Effector memory CD8-positive, alpha-beta T cell (primary cell): ENCODE measurements around the gene ZCCHC14.
"Not testable (repeated sequence)": the region's sequence is repeated elsewhere in the genome, so short reads cannot be mapped to it uniquely, and the experiment has no call there.

ENCODE experiments used
- ATAC-seq: fragments of 150-1000 bp; cut with Tn5 transposase; replicated peaks from 2 replicates; pipeline ENCODE4 v1.10.0; 2021; ENCODE audit warnings: mild to moderate bottlenecking, moderate library complexity
- DNase-seq, 3 experiments: peaks; one replicate each; pipeline ENCODE4 v3.0.0; 2021
- H3K27ac Mint-ChIP-seq, 2 donors: one replicate each; pipeline ENCODE4 v1.8.0; 2022; ENCODE audit warnings: mild to moderate bottlenecking in 2 of 2, mixed read lengths in 2 of 2, moderate library complexity in 2 of 2
- H3K27me3 Mint-ChIP-seq, 2 donors: one replicate each; pipeline ENCODE4 v1.8.0; 2022; ENCODE audit warnings: mixed read lengths in 2 of 2
- H3K36me3 Mint-ChIP-seq: one replicate; pipeline ENCODE4 v1.8.0; 2022; ENCODE audit warnings: mild to moderate bottlenecking, moderate library complexity, mixed read lengths; ENCODE audit not compliant: insufficient read depth
- H3K4me1 Mint-ChIP-seq, 2 donors: one replicate each; pipeline ENCODE4 v1.8.0; 2022; ENCODE audit warnings: low read depth in 2 of 2, mixed read lengths in 2 of 2
- H3K4me3 Mint-ChIP-seq, 2 donors: one replicate each; pipeline ENCODE4 v1.8.0; 2022; ENCODE audit warnings: mild to moderate bottlenecking in 2 of 2, mixed read lengths in 2 of 2, moderate library complexity in 2 of 2
- H3K9me3 Mint-ChIP-seq, 2 donors: one replicate each; pipeline ENCODE4 v1.8.0; 2022; ENCODE audit warnings: mixed read lengths in 2 of 2

Gene ZCCHC14

GRCh38 chr16:87534030-87534653 is 41.3 kb upstream of the ZCCHC14 start:
- H3K27me3 Mint-ChIP-seq = peaks cover 57 to 88% of the 10 kb centered on the region in 2 donors
- no peak for DNase-seq

GRCh38 chr16:87533061-87533460 is 40.2 kb upstream of the ZCCHC14 start:
- Mint-ChIP-seq H3K36me3 (no peaks in the 10 kb centered on the region), H3K4me1 (no peaks in the 10 kb centered on the region), H3K4me3 (no peak overlapping the region), H3K27ac (no peak overlapping the region), H3K27me3 (peaks cover 52 to 87% of the 10 kb centered on the region in 2 donors), H3K9me3 (peaks cover 0 to 2% of the 10 kb centered on the region in 2 donors)
- DNase-seq (no peak), ATAC-seq (no peak)

More at GRCh38 chr16:87534030-87534653, 41.3 kb upstream of the ZCCHC14 start:
- Mint-ChIP-seq H3K9me3 (peaks cover 0 to 2% of the 10 kb centered on the region in 2 donors), H3K4me3 (no peak overlapping the region), H3K36me3 (no peaks in the 10 kb centered on the region), H3K27ac (no peak overlapping the region), H3K4me1 (no peaks in the 10 kb centered on the region)
- ATAC-seq = no peak

- Mint-ChIP-seq H3K27me3 (peaks cover 41 to 75% of the 10 kb centered on the region in 2 donors), H3K9me3 (peaks cover 0 to 2% of the 10 kb centered on the region in 2 donors), H3K4me3 (no peak overlapping the region), H3K27ac (no peak overlapping the region), H3K4me1 (no peaks in the 10 kb centered on the region), H3K36me3 (no peaks in the 10 kb centered on the region)
- ATAC-seq (no peak), DNase-seq (no peak)
Measured at GRCh38 chr16:87531418-87531817, 38.6 kb upstream of the ZCCHC14 start.

GRCh38 chr16:87528690-87529579 is 36.1 kb upstream of the ZCCHC14 start:
- Mint-ChIP-seq H3K4me1 (no peaks in the 10 kb centered on the region), H3K27me3 (peaks cover 52 to 66% of the 10 kb centered on the region in 2 donors), H3K9me3 (peaks cover 0 to 2% of the 10 kb centered on the region in 2 donors), H3K4me3 (no peak overlapping the region), H3K36me3 (no peaks in the 10 kb centered on the region), H3K27ac (no peak overlapping the region)
- DNase-seq (no peak), ATAC-seq (no peak)

- Mint-ChIP-seq H3K4me3 (no peak overlapping the region), H3K27me3 (peaks cover 45 to 56% of the 10 kb centered on the region in 2 donors), H3K9me3 (peaks cover 0 to 2% of the 10 kb centered on the region in 2 donors), H3K27ac (no peak overlapping the region), H3K4me1 (no peaks in the 10 kb centered on the region), H3K36me3 (no peaks in the 10 kb centered on the region)
- no peak for ATAC-seq
- DNase-seq = no peak
Measured at GRCh38 chr16:87527055-87527724, 34.4 kb upstream of the ZCCHC14 start.

- H3K9me3 Mint-ChIP-seq = peaks cover 0 to 2% of the 10 kb centered on the region in 2 donors
- no peaks in the 10 kb centered on the region for H3K36me3 Mint-ChIP-seq
- ATAC-seq = no peak
- no peak for DNase-seq
- no peak overlapping the region for H3K4me3 Mint-ChIP-seq
- no peak overlapping the region for H3K27ac Mint-ChIP-seq
- peaks cover 43 to 48% of the 10 kb centered on the region in 2 donors for H3K27me3 Mint-ChIP-seq
- no peaks in the 10 kb centered on the region for H3K4me1 Mint-ChIP-seq
Measured at GRCh38 chr16:87526238-87526947, 33.6 kb upstream of the ZCCHC14 start.

- Mint-ChIP-seq H3K27me3 (peaks cover 40 to 45% of the 10 kb centered on the region in 2 donors), H3K36me3 (no peaks in the 10 kb centered on the region), H3K9me3 (peaks cover 0 to 2% of the 10 kb centered on the region in 2 donors), H3K4me1 (no peaks in the 10 kb centered on the region), H3K4me3 (no peak overlapping the region), H3K27ac (no peak overlapping the region)
- DNase-seq (no peak), ATAC-seq (no peak)
Measured at GRCh38 chr16:87525352-87525751, 32.5 kb upstream of the ZCCHC14 start.

GRCh38 chr16:87524407-87524806 is 31.6 kb upstream of the ZCCHC14 start:
- Mint-ChIP-seq H3K36me3 (no peaks in the 10 kb centered on the region), H3K27me3 (peaks cover 31 to 41% of the 10 kb centered on the region in 2 donors), H3K4me1 (peaks cover 0 to under 1% of the 10 kb centered on the region in 2 donors), H3K27ac (no peak overlapping the region), H3K9me3 (no peaks in the 10 kb centered on the region), H3K4me3 (no peak overlapping the region)
- ATAC-seq (no peak), DNase-seq (no peak)

GRCh38 chr16:87523605-87524004 is 30.8 kb upstream of the ZCCHC14 start:
- not testable (repeated sequence) for ATAC-seq, DNase-seq, H3K4me1 Mint-ChIP-seq, H3K27ac Mint-ChIP-seq, H3K9me3 Mint-ChIP-seq, H3K36me3 Mint-ChIP-seq, H3K4me3 Mint-ChIP-seq
- peaks cover 36 to 42% of the 10 kb centered on the region in 2 donors for H3K27me3 Mint-ChIP-seq

- H3K27me3 Mint-ChIP-seq = peaks cover 30 to 39% of the 10 kb centered on the region in 2 donors
- ATAC-seq, H3K4me3 Mint-ChIP-seq, H3K9me3 Mint-ChIP-seq, DNase-seq, H3K36me3 Mint-ChIP-seq, H3K4me1 Mint-ChIP-seq, H3K27ac Mint-ChIP-seq: not testable (repeated sequence)
Measured at GRCh38 chr16:87521764-87522163, 28.9 kb upstream of the ZCCHC14 start.

GRCh38 chr16:87519170-87519569 is 26.3 kb upstream of the ZCCHC14 start:
- not testable (repeated sequence) for ATAC-seq, H3K36me3 Mint-ChIP-seq, DNase-seq, H3K4me3 Mint-ChIP-seq, H3K4me1 Mint-ChIP-seq, H3K9me3 Mint-ChIP-seq, H3K27ac Mint-ChIP-seq
- H3K27me3 Mint-ChIP-seq = peaks cover 15 to 29% of the 10 kb centered on the region in 2 donors

GRCh38 chr16:87518430-87519051 is 25.7 kb upstream of the ZCCHC14 start:
- not testable (repeated sequence) for DNase-seq, H3K36me3 Mint-ChIP-seq, ATAC-seq, H3K4me3 Mint-ChIP-seq, H3K4me1 Mint-ChIP-seq, H3K9me3 Mint-ChIP-seq, H3K27ac Mint-ChIP-seq
- H3K27me3 Mint-ChIP-seq = peaks cover 14 to 26% of the 10 kb centered on the region in 2 donors
